K562 (cell line): ENCODE measurements around the gene FARP2. TPM values are rescaled to one million over a fixed set of nuclear protein-coding genes. Genes with fewer than 3 reads are reported as not detected.

ENCODE experiments used
- ATAC-seq: fragments of 200-7000 bp; cut with Tn5 transposase; 3 replicates; pipeline ENCODE4 v1.9.1; 2020; ENCODE audit warnings: moderate library complexity
- BruUV-seq: library from RNA; stranded (reverse); fragments of 400-500 nt; replicated peaks from 2 replicates; lab custom pipeline; 2021; lab: Mats Ljungman, UMichigan
- CTCF ChIA-PET: fragments of 300-600 bp; formaldehyde crosslinking; extraction: SDS; loops from one replicate; lab custom pipeline; 2021; ENCODE audit warnings: low intra/inter-chr PET ratio; lab: Yijun Ruan, JAX
- POLR2A ChIA-PET: fragments of 300-600, 350-650 bp; sonication (Branson Sonifier 250); formaldehyde crosslinking; extraction: SDS; loops from one replicate; lab custom pipeline; 2021; ENCODE audit warnings: antibody characterized with exemption, inconsistent platforms; lab: Yijun Ruan, JAX
- DNase-seq, 4 experiments: peaks; one replicate each; pipeline versions ENCODE4 v3.0.0 to v3.0.0-alpha.2; 2011 to 2018; ENCODE audit warnings: low spot score in 3 of 4, mixed read lengths in 3 of 4; ENCODE audit errors: extremely low read depth in 1 of 4
- FAIRE-seq: peaks from 2 replicates; lab custom pipeline; 2011; peaks lifted over from hg19 to GRCh38; lab: Jason Lieb, UNC
- H2AFZ ChIP-seq: 2 replicates; pipeline ENCODE4 v1.6.0; 2011; ENCODE audit warnings: low read depth, low read length, control low read depth, inconsistent platforms
- H3K27ac ChIP-seq: fragments of 200-600 bp; 3 replicates; pipeline ENCODE4 v1.8.0; 2011; ENCODE audit warnings: low read depth, mild to moderate bottlenecking, control low read depth, inconsistent platforms, low read length, moderate library complexity, mixed read lengths; ENCODE audit errors: extremely low read depth
- H3K27me3 ChIP-seq, 2 experiments: fragments of 300-600 bp in 1 of 2; 2 replicates in 1 of 2; 3 replicates in 1 of 2; pipeline versions ENCODE4 v1.6.0 to v1.8.0; 2011; ENCODE audit warnings: inconsistent platforms in 2 of 2, low read length in 2 of 2, mild to moderate bottlenecking in 1 of 2, mixed read lengths in 1 of 2, moderate library complexity in 1 of 2; ENCODE audit not compliant: control insufficient read depth in 2 of 2, insufficient read depth in 2 of 2
- H3K36me3 ChIP-seq: fragments of 300-600 bp; 3 replicates; pipeline ENCODE4 v1.8.0; 2011; ENCODE audit warnings: mild to moderate bottlenecking, low read length, inconsistent platforms; ENCODE audit not compliant: control insufficient read depth, insufficient read depth
- H3K4me1 ChIP-seq, 2 experiments: fragments of 200-600 bp in 1 of 2; replicated peaks in 1 of 2; 2 replicates in 1 of 2; 3 replicates in 1 of 2; pipeline versions ENCODE4 v1.5.1 to v1.8.0; 2011; ENCODE audit warnings: inconsistent platforms in 2 of 2, low read length in 2 of 2, mild to moderate bottlenecking in 1 of 2, mixed read lengths in 1 of 2, moderate library complexity in 1 of 2; ENCODE audit not compliant: control insufficient read depth in 2 of 2, insufficient read depth in 2 of 2
- H3K4me2 ChIP-seq: 2 replicates; pipeline ENCODE4 v1.6.1; 2011; ENCODE audit warnings: low read length, control low read depth, inconsistent platforms, mixed read lengths; ENCODE audit not compliant: insufficient read depth
- H3K4me3 ChIP-seq: fragments of 200-600 bp; sonication (generic), shearing (Covaris generic); 2 replicates; pipeline ENCODE4 v1.5.1; 2016; ENCODE audit warnings: control low read depth, inconsistent platforms
- H3K79me2 ChIP-seq: fragments of 200-600 bp; 3 replicates; pipeline ENCODE4 v1.8.0; 2011; ENCODE audit warnings: low read length, inconsistent platforms; ENCODE audit not compliant: control insufficient read depth, insufficient read depth
- H3K9ac ChIP-seq, 2 experiments: 2 replicates each; pipeline versions ENCODE4 v1.6.0 to v1.6.1; 2011; ENCODE audit warnings: low read depth in 2 of 2, low read length in 2 of 2, control low read depth in 1 of 2, inconsistent platforms in 1 of 2, mild to moderate bottlenecking in 1 of 2, mixed read lengths in 1 of 2; ENCODE audit not compliant: insufficient read depth in 1 of 2
- H3K9me1 ChIP-seq: one replicate; pipeline ENCODE4 v1.6.0; 2011; ENCODE audit warnings: inconsistent platforms, mild to moderate bottlenecking, low read length, moderate library complexity; ENCODE audit not compliant: control insufficient read depth, insufficient read depth
- H3K9me3 ChIP-seq: replicated peaks from 2 replicates; pipeline ENCODE4 v1.5.1; 2011; ENCODE audit warnings: low read depth, low read length, inconsistent platforms; ENCODE audit not compliant: control insufficient read depth, insufficient read depth
- H4K20me1 ChIP-seq: replicated peaks from 2 replicates; pipeline ENCODE4 v1.6.1; 2011; ENCODE audit warnings: low read length, inconsistent platforms, mixed read lengths; ENCODE audit not compliant: control insufficient read depth, insufficient read depth
- CAMTA2 ChIP-seq: fragments of 250-450 bp; sonication (Bioruptor Pico); conservative IDR thresholded peaks from 2 replicates; pipeline ENCODE4 v1.5.1; 2022
- ETV1 ChIP-seq: fragments of 450-650 bp; conservative IDR thresholded peaks from 2 replicates; pipeline ENCODE4 v1.6.1; 2016; ENCODE audit warnings: missing genetic modification characterization, control low read depth, low read depth, missing compliant biosample characterization
- HDGF ChIP-seq: fragments of 450-650 bp; IDR thresholded peaks from 2 replicates; pipeline ENCODE4 v1.6.1; 2016
- NRF1 ChIP-seq, 2 experiments: fragments of 450-650 bp; IDR thresholded peaks in 1 of 2; conservative IDR thresholded peaks in 1 of 2; 2 replicates each; pipeline ENCODE4 v1.6.1; 2014; ENCODE audit warnings: mild to moderate bottlenecking in 2 of 2
- SIX5 ChIP-seq, 2 experiments: IDR thresholded peaks; 2 replicates each; pipeline ENCODE4 v1.6.1; 2011; ENCODE audit warnings: low read length in 2 of 2, borderline replicate concordance in 1 of 2, low read depth in 1 of 2, mild to moderate bottlenecking in 1 of 2, moderate library complexity in 1 of 2; ENCODE audit not compliant: insufficient read depth in 1 of 2
- SRSF3 ChIP-seq: fragments of 200-400 bp; formaldehyde crosslinking; IDR thresholded peaks from 2 replicates; pipeline ENCODE4 v1.6.1; 2016; ENCODE audit warnings: mild to moderate bottlenecking, low read length, moderate library complexity; ENCODE audit not compliant: insufficient read depth
- TFAM ChIP-seq: fragments of 250-450 bp; sonication (Bioruptor Pico); conservative IDR thresholded peaks from 2 replicates; pipeline ENCODE4 v1.5.0; 2021; ENCODE audit warnings: mild to moderate bottlenecking, moderate library complexity
- U2AF1 ChIP-seq: fragments of 200-400 bp; formaldehyde crosslinking; optimal IDR thresholded peaks from 2 replicates; pipeline ENCODE3; 2017; ENCODE audit warnings: mild to moderate bottlenecking, low read depth, low read length, moderate library complexity
- XRCC3 ChIP-seq: fragments of 450-650 bp; IDR thresholded peaks from 2 replicates; pipeline ENCODE4 v1.6.1; 2017; ENCODE audit warnings: mild to moderate bottlenecking, moderate library complexity
- XRCC4 ChIP-seq: IDR thresholded peaks from one replicate; pipeline ENCODE4 v1.6.1; 2011; ENCODE audit not compliant: insufficient read depth, insufficient read length; ENCODE audit errors: extremely low read depth
- ZBTB49 ChIP-seq: sonication (generic); formaldehyde crosslinking; IDR thresholded peaks from 2 replicates; pipeline ENCODE4 v1.8.0; 2022; ENCODE audit warnings: missing genetic modification reagents, mild to moderate bottlenecking, borderline replicate concordance
- ZNF146 ChIP-seq: IDR thresholded peaks from one replicate; pipeline ENCODE4 v1.6.1; 2018; ENCODE audit warnings: missing compliant biosample characterization; ENCODE audit not compliant: unreplicated experiment
- ZNF232 ChIP-seq: sonication (generic); formaldehyde crosslinking; IDR thresholded peaks from 2 replicates; pipeline ENCODE4 v1.8.0; 2022; ENCODE audit warnings: mild to moderate bottlenecking, missing genetic modification reagents
- ZNF668 ChIP-seq: fragments of 250-450 bp; sonication (Bioruptor Pico); IDR thresholded peaks from 2 replicates; pipeline ENCODE4 v1.8.0; 2022; ENCODE audit warnings: mild to moderate bottlenecking, inconsistent platforms
- WGBS: fragments of 100-300 bp; shearing (Covaris generic); methylation state at CpG from one replicate; pipeline ENCODE4 v1.1.6; 2016; ENCODE audit warnings: low coverage, mixed read lengths; ENCODE audit not compliant: insufficient coverage; ENCODE audit errors: missing lambda C conversion rate; 5-methylcytosine and 5-hydroxymethylcytosine counted together
- in situ Hi-C: fragments of 300-500 bp; cut with MboI; formaldehyde crosslinking; loops from 4 replicates; pipeline ENCODE4 v1.15.0; 2018; ENCODE audit warnings: inconsistent platforms, mixed read lengths
- intact Hi-C: fragments of 100-400 bp; cut with micrococcal nuclease; formaldehyde crosslinking; loops from 2 replicates; pipeline ENCODE4 v1.14.2; 2022
- polyA plus RNA-seq, 8 experiments: library from polyadenylated mRNA; depleted of rRNA in 4 of 8; stranded (reverse) in 5 of 8; unstranded in 3 of 8; fragments of >200 nt; fragmentation: Nextera tagmentation in 2 of 8; fragmentation: Illumina TruSeq in 1 of 8; extraction: Ambion mirVana in 2 of 8; extraction: Trizol in 1 of 8; gene quantifications; 2 replicates each; pipeline versions ENCODE4 v1.2.1 to v1.2.3, GENCODE V29; 2011 to 2014; ENCODE audit warnings: inconsistent platforms in 1 of 8, missing spikeins in 1 of 8
- total RNA-seq, 7 experiments: library from RNA; depleted of rRNA in 6 of 7; stranded (reverse); fragments of >200 nt in 6 of 7; fragmentation: Illumina TruSeq in 2 of 7; extraction: Trizol in 2 of 7; gene quantifications; 2 replicates each; pipeline versions ENCODE4 v1.2.1 to v1.2.3, GENCODE V29; 2011 to 2021; ENCODE audit warnings: low replicate concordance in 1 of 7

The FARP2 gene
- total and polyA plus RNA-seq, 9 of the 15 experiments (the other 6 are each of a cell fraction or from before 2014, with no cell fraction given) = 4.1 to 38.1 (median 21.1) TPM

- in situ Hi-C loops (no loop called here), intact Hi-C loops (no loop called here)
- Histone ChIP-seq H3K27ac (no peak overlapping the region), H3K4me1 (peaks cover 0 to 13% of the 10 kb centered on the region in 2 experiments; a peak in 3 of 5 replicates), H3K9me1 (no peaks in the 10 kb centered on the region), H3K4me2 (no peak overlapping the region), H3K4me3 (no peak overlapping the region), H4K20me1 (0 out of 2 replicates have a peak, but pooled peaks cover 5% of the 10 kb centered on the region), H2AFZ (no peak overlapping the region), H3K9me3 (no peaks in the 10 kb centered on the region), H3K79me2 (peaks cover 69% of the 10 kb centered on the region), H3K36me3 (peaks cover 67% of the 10 kb centered on the region), H3K27me3 (no peaks in the 10 kb centered on the region)
- POLR2A ChIA-PET = interaction anchor here (1.4 kb wide), 1 partner anchor 21 kb away, joined by 3 read pairs; no protein-coding TSS in a partner anchor
- ATAC-seq (no peak), DNase-seq (no peak)
- CTCF ChIA-PET = no interaction called here
- TF ChIP-seq U2AF1 = no peak
- TF ChIP-seq, all 486 proteins: peak for 0
- no TSS peak for BruUV-seq
- FAIRE-seq = no peak
- H3K9ac ChIP-seq = no peak overlapping the region
Observed at GRCh38 chr2:241324775-241325174, 31.3 kb upstream of the FARP2 start.

- no peak for ATAC-seq
- H3K4me3 ChIP-seq = no peak overlapping the region
- peaks cover 66% of the 10 kb centered on the region for H3K36me3 ChIP-seq
- H3K79me2 ChIP-seq = peaks cover 68% of the 10 kb centered on the region
- ChIA-PET POLR2A (interaction anchor here (1.4 kb wide), 1 partner anchor 21 kb away, joined by 3 read pairs; no protein-coding TSS in a partner anchor), CTCF (no interaction called here)
- DNase-seq = no peak
- no peak overlapping the region for H3K9ac ChIP-seq
- no TSS peak for BruUV-seq
- H3K9me3 ChIP-seq = no peaks in the 10 kb centered on the region
- intact Hi-C loops = no loop called here
- FAIRE-seq = no peak
- 100% methylated on average over 1 of the region's 1 CpG for WGBS
- no peak overlapping the region for H3K27ac ChIP-seq
- peaks cover 0 to 15% of the 10 kb centered on the region in 2 experiments; a peak in 3 of 5 replicates for H3K4me1 ChIP-seq
- in situ Hi-C loops = no loop called here
- no peak overlapping the region for H3K4me2 ChIP-seq
- H2AFZ ChIP-seq = no peak overlapping the region
- 0 out of 2 replicates have a peak, but pooled peaks cover 5% of the 10 kb centered on the region for H4K20me1 ChIP-seq
- H3K9me1 ChIP-seq = no peaks in the 10 kb centered on the region
- H3K27me3 ChIP-seq = no peaks in the 10 kb centered on the region
- TF ChIP-seq ZBTB49 (CRISPR knock-in tag) (no peak), TFAM (CRISPR knock-in tag) (no peak), CAMTA2 (CRISPR knock-in tag) (no peak), ZNF668 (CRISPR knock-in tag) (no peak), ZNF232 (no peak), ZNF146 (CRISPR knock-in tag) (no peak), SRSF3 (no peak), XRCC4 (no peak), SIX5 (IDR thresholded peaks at IDR 0.05; ENCODE audit: borderline replicate concordance in 1 of 2, insufficient read depth in 1 of 2, low read depth in 1 of 2, low read length in 2 of 2) (no peak), NRF1 (conservative IDR thresholded peaks at IDR 0.05 in 1 of 2, IDR thresholded peaks at IDR 0.05 in 1 of 2) (no peak), HDGF (no peak), XRCC3 (no peak), ETV1 (tag) (no peak)
Observed at GRCh38 chr2:241325257-241325656, 30.8 kb upstream of the FARP2 start.
